Activated T-helper 2 cell treated with anti-CD3 and anti-CD28 coated beads, Interferon-gamma antibody, Interleukin-2, Interleukin-4, amounts not matched to agents 10 μg/mL and 5 μg/mL and 100 μg/mL, durations not matched to agents 14 hours and 24 hours and 36 hours (primary cell): ENCODE results near the gene DNPH1. TPM values are rescaled to one million over a fixed set of nuclear protein-coding genes. Genes with fewer than 3 reads are reported as not detected.

Experiments used
- DNase-seq: peaks from one replicate; pipeline ENCODE4 v3.0.0; 2021; ENCODE audit warnings: low spot score
- H3K27ac Mint-ChIP-seq: one replicate; pipeline ENCODE4 v1.8.0; 2021; ENCODE audit warnings: mixed read lengths
- H3K27me3 Mint-ChIP-seq: one replicate; pipeline ENCODE4 v1.8.0; 2021; ENCODE audit warnings: low read depth, mixed read lengths
- H3K36me3 Mint-ChIP-seq: one replicate; pipeline ENCODE4 v1.8.0; 2021; ENCODE audit warnings: low read depth, mixed read lengths
- H3K4me1 Mint-ChIP-seq: one replicate; pipeline ENCODE4 v1.8.0; 2021; ENCODE audit warnings: low read depth, mixed read lengths
- H3K4me3 Mint-ChIP-seq: one replicate; pipeline ENCODE4 v1.8.0; 2021; ENCODE audit warnings: low read depth, mild to moderate bottlenecking, moderate library complexity, mixed read lengths
- H3K9me3 Mint-ChIP-seq: one replicate; pipeline ENCODE4 v1.8.0; 2021; ENCODE audit warnings: mixed read lengths
- intact Hi-C: fragments of 100-400 bp; cut with micrococcal nuclease; formaldehyde crosslinking; loops from one replicate; pipeline ENCODE4 v1.15.1; 2023
- total RNA-seq: library from RNA; stranded (reverse); gene quantifications from 2 replicates; pipeline ENCODE4 v1.2.3, GENCODE V29; 2022

The DNPH1 gene
- total RNA-seq, 1 donor from 2014 or later: 70.5 TPM

- H3K36me3 Mint-ChIP-seq: peaks cover 51% of the 10 kb centered on the region
- no peak for DNase-seq
- no peak overlapping the region for H3K4me3 Mint-ChIP-seq
- H3K27ac Mint-ChIP-seq: no peak overlapping the region
- no peaks in the 10 kb centered on the region for H3K27me3 Mint-ChIP-seq
- H3K9me3 Mint-ChIP-seq: no peaks in the 10 kb centered on the region
- intact Hi-C loops: no loop called here
- peaks cover 39% of the 10 kb centered on the region for H3K4me1 Mint-ChIP-seq
These were observed 51.1 kb downstream of the DNPH1 start for GRCh38 chr6:43178150-43178549.

DNA sequence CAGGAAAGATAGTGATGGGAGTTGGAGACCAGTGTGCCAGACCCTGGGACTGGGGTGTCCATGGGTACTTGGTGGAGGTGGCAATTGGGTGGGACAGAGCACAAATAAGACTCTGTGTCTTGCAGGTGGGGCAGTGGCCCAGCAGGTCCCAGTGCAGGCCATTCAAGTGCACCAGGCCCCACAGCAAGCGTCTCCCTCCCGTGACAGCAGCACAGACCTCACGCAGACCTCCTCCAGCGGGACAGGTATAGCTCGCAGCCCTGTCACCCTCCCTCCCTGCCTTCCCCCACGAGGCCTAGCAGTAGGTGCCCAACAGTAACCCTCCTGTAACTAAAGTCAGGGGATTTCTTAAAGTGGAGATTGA, 52.9 kb downstream of the DNPH1 start:
- peaks cover 59% of the 10 kb centered on the region for H3K36me3 Mint-ChIP-seq
- no peak overlapping the region for H3K27ac Mint-ChIP-seq
- DNase-seq: no peak
- H3K27me3 Mint-ChIP-seq: no peaks in the 10 kb centered on the region
- no peak overlapping the region for H3K4me3 Mint-ChIP-seq
- H3K9me3 Mint-ChIP-seq: no peaks in the 10 kb centered on the region
- H3K4me1 Mint-ChIP-seq: peaks cover 38% of the 10 kb centered on the region
- intact Hi-C loops: no loop called here

GRCh38 chr6:43175676-43176422, 53.4 kb downstream of the DNPH1 start:
- intact Hi-C loops: loop anchor here (2.0 kb wide), 2 partner anchors 49 to 247 kb away; partner anchors contain the start of gene CNPY3
- H3K27me3 Mint-ChIP-seq: no peaks in the 10 kb centered on the region
- peak overlapping the region; percentile 27 for H3K27ac Mint-ChIP-seq
- H3K4me3 Mint-ChIP-seq: no peak overlapping the region
- H3K9me3 Mint-ChIP-seq: no peaks in the 10 kb centered on the region
- peaks cover 56% of the 10 kb centered on the region for H3K36me3 Mint-ChIP-seq
- no peak for DNase-seq
- H3K4me1 Mint-ChIP-seq: peaks cover 33% of the 10 kb centered on the region

Other genes with a start within 250 kb of the DNPH1 start
- gene PPP2R5D, start 244.9 kb downstream of the DNPH1 start, total RNA-seq: 62.7 and 63.2 TPM in 2 replicates
- gene MEA1, start 215.5 kb downstream of the DNPH1 start, total RNA-seq: 90.9 and 91.2 TPM in 2 replicates
- 71.2 and 74.6 TPM in 2 replicates for gene KLHDC3, start 215.2 kb downstream of the DNPH1 start, total RNA-seq
- 71.4 and 78.4 TPM in 2 replicates for gene RRP36, start 207.9 kb downstream of the DNPH1 start, total RNA-seq
- gene CUL7, start 175.6 kb downstream of the DNPH1 start, total RNA-seq: 26.0 and 27.3 TPM in 2 replicates
- gene MRPL2, start 170.0 kb downstream of the DNPH1 start, total RNA-seq: 76.0 and 76.6 TPM in 2 replicates
- gene KLC4, start 169.8 kb downstream of the DNPH1 start, total RNA-seq: 11.7 and 14.1 TPM in 2 replicates
- 3.7 TPM in 2 replicates for gene PTK7, start 153.2 kb downstream of the DNPH1 start, total RNA-seq
- gene SRF, start 58.2 kb downstream of the DNPH1 start, total RNA-seq: 50.9 and 52.0 TPM in 2 replicates
- 34.3 and 37.4 TPM in 2 replicates for gene CUL9, start 47.3 kb downstream of the DNPH1 start, total RNA-seq
- gene TTBK1, start 14.0 kb upstream of the DNPH1 start, total RNA-seq: 1.5 TPM in 2 replicates
- gene SLC22A7, start 68.8 kb upstream of the DNPH1 start, total RNA-seq: not detected in 2 replicates
- 0.34 and 0.75 TPM in 2 replicates for gene CRIP3, start 79.3 kb upstream of the DNPH1 start, total RNA-seq
- 11.5 and 13.2 TPM in 2 replicates for gene ZNF318, start 140.2 kb upstream of the DNPH1 start, total RNA-seq
- 45.6 and 46.7 TPM in 2 replicates for gene ABCC10, start 198.1 kb upstream of the DNPH1 start, total RNA-seq
- 2.1 and 2.5 TPM in 2 replicates for gene DLK2, start 226.1 kb upstream of the DNPH1 start, total RNA-seq
- gene TJAP1, start 248.1 kb upstream of the DNPH1 start, total RNA-seq: 36.0 and 42.7 TPM in 2 replicates